ENCODE measurements around the gene WFIKKN1. TPM values are rescaled to one million over a fixed set of nuclear protein-coding genes. Genes with fewer than 3 reads are reported as not detected.
A peak's percentile ranks its signal among the peaks of the same experiment; 100 is the strongest.

Gene WFIKKN1
- total and polyA plus RNA-seq, 2 experiments from 2014 or later = 3.5 to 6.8 TPM

- H4K20me1 ChIP-seq (replicated peaks; ENCODE audit: insufficient read depth) = peaks cover 14% of the 10 kb centered on the region; the same call in 1 of the 2 replicates
- no peaks in the 10 kb centered on the region; the same call in 1 of the 3 replicates for H3K9me3 Mint-ChIP-seq
- peaks cover 34% of the 10 kb centered on the region for H3K36me3 Mint-ChIP-seq (ENCODE audit: low read depth)
- DNase-seq (ENCODE audit: low spot score) = no peak
- H3K4me2 ChIP-seq = peak overlapping the region; percentile 84
- no peaks in the 10 kb centered on the region for H3K9me2 ChIP-seq (ENCODE audit: insufficient read depth)
- peaks cover 9% of the 10 kb centered on the region; the same call in 1 of the 2 replicates for H3K79me2 ChIP-seq (replicated peaks; ENCODE audit: insufficient read depth)
- peak overlapping the region; percentile 84 for H3K4me3 Mint-ChIP-seq
- no peak overlapping the region for H2AFZ ChIP-seq
- peaks cover 23% of the 10 kb centered on the region for H3K27me3 Mint-ChIP-seq (ENCODE audit: insufficient read depth, low read depth, poor library complexity)
- H3K4me1 Mint-ChIP-seq = peaks cover 20% of the 10 kb centered on the region
- H3F3A ChIP-seq (replicated peaks; ENCODE audit: low read depth) = peaks cover 24% of the 10 kb centered on the region
- H3K36me3 ChIP-seq (ENCODE audit: insufficient read depth) = no peaks in the 10 kb centered on the region; the same call in 1 of the 2 replicates
- peaks cover 5% of the 10 kb centered on the region; the same call in 1 of the 2 replicates for H3K4me1 ChIP-seq (ENCODE audit: insufficient read depth)
- H3K27ac ChIP-seq (ENCODE audit: low read depth) = peak overlapping the region; percentile 59; the same call in 1 of the 2 replicates
- no peak for ATAC-seq
- no peak for TF ChIP-seq CREB1 (CRISPR knock-in tag; IDR thresholded peaks at IDR 0.05; ENCODE audit: low read depth)
- TF ChIP-seq, protein P1, sequence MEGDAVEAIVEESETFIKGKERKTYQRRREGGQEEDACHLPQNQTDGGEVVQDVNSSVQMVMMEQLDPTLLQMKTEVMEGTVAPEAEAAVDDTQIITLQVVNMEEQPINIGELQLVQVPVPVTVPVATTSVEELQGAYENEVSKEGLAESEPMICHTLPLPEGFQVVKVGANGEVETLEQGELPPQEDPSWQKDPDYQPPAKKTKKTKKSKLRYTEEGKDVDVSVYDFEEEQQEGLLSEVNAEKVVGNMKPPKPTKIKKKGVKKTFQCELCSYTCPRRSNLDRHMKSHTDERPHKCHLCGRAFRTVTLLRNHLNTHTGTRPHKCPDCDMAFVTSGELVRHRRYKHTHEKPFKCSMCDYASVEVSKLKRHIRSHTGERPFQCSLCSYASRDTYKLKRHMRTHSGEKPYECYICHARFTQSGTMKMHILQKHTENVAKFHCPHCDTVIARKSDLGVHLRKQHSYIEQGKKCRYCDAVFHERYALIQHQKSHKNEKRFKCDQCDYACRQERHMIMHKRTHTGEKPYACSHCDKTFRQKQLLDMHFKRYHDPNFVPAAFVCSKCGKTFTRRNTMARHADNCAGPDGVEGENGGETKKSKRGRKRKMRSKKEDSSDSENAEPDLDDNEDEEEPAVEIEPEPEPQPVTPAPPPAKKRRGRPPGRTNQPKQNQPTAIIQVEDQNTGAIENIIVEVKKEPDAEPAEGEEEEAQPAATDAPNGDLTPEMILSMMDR (conservative IDR thresholded peaks at IDR 0.05; ENCODE audit: low read depth in 2 of 2) = no peak
- TF ChIP-seq ETS1 (IDR thresholded peaks at IDR 0.05) = no peak
- no peak for TF ChIP-seq NANOG (IDR thresholded peaks at IDR 0.05; ENCODE audit: borderline replicate concordance)
- no peak for TF ChIP-seq EZH2 (IDR thresholded peaks at IDR 0.05; ENCODE audit: low read depth, unreplicated experiment)
- no peak for TF ChIP-seq ZNF331 (CRISPR knock-in tag; IDR thresholded peaks at IDR 0.05; ENCODE audit: low read depth)
- TF ChIP-seq, protein P2, sequence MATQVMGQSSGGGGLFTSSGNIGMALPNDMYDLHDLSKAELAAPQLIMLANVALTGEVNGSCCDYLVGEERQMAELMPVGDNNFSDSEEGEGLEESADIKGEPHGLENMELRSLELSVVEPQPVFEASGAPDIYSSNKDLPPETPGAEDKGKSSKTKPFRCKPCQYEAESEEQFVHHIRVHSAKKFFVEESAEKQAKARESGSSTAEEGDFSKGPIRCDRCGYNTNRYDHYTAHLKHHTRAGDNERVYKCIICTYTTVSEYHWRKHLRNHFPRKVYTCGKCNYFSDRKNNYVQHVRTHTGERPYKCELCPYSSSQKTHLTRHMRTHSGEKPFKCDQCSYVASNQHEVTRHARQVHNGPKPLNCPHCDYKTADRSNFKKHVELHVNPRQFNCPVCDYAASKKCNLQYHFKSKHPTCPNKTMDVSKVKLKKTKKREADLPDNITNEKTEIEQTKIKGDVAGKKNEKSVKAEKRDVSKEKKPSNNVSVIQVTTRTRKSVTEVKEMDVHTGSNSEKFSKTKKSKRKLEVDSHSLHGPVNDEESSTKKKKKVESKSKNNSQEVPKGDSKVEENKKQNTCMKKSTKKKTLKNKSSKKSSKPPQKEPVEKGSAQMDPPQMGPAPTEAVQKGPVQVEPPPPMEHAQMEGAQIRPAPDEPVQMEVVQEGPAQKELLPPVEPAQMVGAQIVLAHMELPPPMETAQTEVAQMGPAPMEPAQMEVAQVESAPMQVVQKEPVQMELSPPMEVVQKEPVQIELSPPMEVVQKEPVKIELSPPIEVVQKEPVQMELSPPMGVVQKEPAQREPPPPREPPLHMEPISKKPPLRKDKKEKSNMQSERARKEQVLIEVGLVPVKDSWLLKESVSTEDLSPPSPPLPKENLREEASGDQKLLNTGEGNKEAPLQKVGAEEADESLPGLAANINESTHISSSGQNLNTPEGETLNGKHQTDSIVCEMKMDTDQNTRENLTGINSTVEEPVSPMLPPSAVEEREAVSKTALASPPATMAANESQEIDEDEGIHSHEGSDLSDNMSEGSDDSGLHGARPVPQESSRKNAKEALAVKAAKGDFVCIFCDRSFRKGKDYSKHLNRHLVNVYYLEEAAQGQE (IDR thresholded peaks at IDR 0.05; ENCODE audit: unreplicated experiment) = no peak
- TF ChIP-seq POLR2AphosphoS5 (IDR thresholded peaks at IDR 0.05; ENCODE audit: low read depth) = no peak
- TF ChIP-seq ZNF462 (CRISPR knock-in tag; IDR thresholded peaks at IDR 0.05) = no peak
- TF ChIP-seq STAT1 (IDR thresholded peaks at IDR 0.05; ENCODE audit: unreplicated experiment) = no peak
- TF ChIP-seq ZNF114 (CRISPR knock-in tag; IDR thresholded peaks at IDR 0.05) = no peak
- no peak for TF ChIP-seq EZH2phosphoT487 (IDR thresholded peaks at IDR 0.05; ENCODE audit: unreplicated experiment)
- peak overlapping the region; percentile 72 for H3K4me3 ChIP-seq
- H3K27me3 ChIP-seq (ENCODE audit: insufficient read depth) = no peaks in the 10 kb centered on the region
- 0 out of 2 replicates have a peak overlapping the region, but pooled peaks have one; percentile 23 for H3K27ac Mint-ChIP-seq
Measured at GRCh38 chr16:683396-684070, 52.7 kb downstream of the WFIKKN1 start.

Measured in GM23338 (cell line).